Activated CD4-positive, alpha-beta T cell treated with anti-CD3 and anti-CD28 coated beads for 1 hour (primary cell): ENCODE measurements around the gene TIMP2.
"Not testable (repeated sequence)": the region's sequence is repeated elsewhere in the genome, so short reads cannot be mapped to it uniquely, and the experiment has no call there.

Source experiments
- DNase-seq: peaks from one replicate; pipeline ENCODE4 v3.0.0-alpha.2; 2020

TIMP2 gene, protein sequence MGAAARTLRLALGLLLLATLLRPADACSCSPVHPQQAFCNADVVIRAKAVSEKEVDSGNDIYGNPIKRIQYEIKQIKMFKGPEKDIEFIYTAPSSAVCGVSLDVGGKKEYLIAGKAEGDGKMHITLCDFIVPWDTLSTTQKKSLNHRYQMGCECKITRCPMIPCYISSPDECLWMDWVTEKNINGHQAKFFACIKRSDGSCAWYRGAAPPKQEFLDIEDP

DNA sequence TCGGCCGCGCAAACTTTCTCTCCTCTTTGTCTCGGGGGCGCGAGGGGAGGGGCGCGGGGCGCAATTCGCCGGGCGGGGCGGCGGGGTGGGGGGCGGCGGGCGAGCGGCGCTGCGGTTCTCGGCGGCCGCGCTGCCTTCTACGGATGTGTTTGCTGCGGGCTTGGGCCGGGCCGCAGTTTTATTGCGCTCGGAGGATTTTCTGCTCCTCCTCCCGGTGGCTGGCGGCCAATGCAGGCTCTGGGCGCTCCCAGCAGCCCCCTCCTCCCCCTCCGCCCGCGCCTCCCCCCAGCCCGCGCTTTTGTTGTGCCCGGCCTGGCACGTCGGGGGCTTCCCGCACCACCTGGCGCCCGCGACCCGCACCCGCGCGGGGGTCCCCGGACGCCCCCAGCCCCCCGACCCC lies at the start of gene TIMP2:
TIMP2 (minus strand) TSS at position 154 of the 400 bp plus-strand sequence. CDS start 299 bp downstream, outside the sequence.
- peak; percentile 58 for DNase-seq

DNA sequence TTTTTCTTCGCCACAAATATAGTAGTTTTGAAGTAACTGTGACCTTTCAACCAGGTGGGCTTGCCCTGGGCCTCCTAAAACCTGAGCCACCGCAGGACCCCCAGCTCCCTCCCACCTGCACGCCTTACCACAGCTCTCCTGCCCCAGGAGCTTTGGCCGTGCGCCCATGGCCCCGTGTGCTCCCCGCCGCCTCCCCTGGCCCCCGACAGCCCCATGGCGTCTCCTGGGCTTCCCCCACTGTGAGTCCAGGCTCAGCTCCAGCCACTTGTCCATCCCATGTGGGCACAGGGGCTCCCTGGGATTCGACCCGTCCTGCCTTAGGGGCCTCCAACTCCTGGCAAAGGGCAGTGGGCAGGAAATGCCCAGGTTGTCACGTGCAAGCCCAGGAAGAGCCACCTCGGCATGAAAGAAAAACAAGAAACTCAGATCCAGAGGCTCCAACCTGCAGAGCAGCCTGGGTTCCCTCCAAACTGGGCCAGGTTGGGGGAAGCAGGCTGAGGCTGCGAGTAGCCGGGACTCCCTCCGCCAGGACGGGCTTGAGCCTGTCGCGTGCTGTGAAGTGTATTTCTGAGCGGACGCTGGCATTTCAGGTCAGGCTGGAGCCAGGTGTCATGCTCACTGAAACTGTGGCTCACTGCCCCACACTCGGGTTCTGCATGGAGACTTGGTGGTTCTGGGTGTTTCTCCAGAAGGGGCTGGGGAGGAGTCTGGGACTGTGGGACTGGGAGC lies 48.8 kb upstream of the TIMP2 start:
- DNase-seq: no peak

DNA sequence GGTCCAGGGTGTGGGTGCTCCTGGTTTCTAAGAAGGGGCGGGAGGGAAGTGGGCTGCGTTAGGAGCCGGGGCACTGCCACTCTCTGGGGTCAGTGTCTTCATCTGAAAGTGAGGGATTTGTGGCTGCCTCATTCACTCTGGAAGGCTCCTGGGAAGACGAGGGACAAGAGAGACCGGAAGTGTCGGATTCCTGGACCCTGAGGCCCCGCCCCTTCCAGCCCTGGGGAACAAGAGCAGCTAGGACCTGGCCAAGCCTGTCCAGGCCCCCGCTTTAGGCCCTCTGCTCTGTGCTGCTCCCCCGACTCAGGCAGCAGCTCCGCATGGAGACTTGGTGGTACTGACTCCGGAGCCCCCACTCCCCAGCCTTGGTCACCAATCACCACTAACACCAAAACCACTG lies 48.0 kb upstream of the TIMP2 start:
- no peak for DNase-seq

DNA sequence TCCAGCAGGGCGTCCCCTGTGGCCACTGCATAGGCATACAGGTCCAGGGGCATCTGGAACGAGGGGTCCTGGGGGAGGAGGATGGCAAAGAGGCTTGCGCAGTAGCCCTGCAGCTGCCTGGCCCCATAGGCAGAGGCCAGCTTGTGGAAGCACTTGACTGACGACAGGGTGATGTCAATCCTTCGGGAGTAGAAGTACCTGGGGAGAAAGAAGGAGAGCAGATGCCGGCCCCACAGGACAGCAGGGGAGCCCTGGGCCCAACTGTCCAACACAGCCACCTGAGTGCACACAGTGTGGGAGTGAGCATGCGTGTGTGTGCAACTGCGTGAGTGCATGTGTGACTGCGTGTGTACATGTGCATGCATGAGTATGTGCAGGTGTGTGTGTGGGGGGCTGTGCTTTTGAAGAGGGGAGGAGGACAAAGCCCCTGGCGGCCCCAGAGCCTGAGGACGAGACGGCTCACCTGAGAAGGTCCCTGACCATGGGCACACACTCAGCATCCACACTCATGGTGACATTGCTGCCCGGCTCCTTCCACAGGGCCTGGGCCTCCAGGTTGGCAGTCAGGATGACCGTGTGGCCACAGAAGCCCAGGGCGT lies 47.4 kb upstream of the TIMP2 start:
- no peak for DNase-seq

DNA sequence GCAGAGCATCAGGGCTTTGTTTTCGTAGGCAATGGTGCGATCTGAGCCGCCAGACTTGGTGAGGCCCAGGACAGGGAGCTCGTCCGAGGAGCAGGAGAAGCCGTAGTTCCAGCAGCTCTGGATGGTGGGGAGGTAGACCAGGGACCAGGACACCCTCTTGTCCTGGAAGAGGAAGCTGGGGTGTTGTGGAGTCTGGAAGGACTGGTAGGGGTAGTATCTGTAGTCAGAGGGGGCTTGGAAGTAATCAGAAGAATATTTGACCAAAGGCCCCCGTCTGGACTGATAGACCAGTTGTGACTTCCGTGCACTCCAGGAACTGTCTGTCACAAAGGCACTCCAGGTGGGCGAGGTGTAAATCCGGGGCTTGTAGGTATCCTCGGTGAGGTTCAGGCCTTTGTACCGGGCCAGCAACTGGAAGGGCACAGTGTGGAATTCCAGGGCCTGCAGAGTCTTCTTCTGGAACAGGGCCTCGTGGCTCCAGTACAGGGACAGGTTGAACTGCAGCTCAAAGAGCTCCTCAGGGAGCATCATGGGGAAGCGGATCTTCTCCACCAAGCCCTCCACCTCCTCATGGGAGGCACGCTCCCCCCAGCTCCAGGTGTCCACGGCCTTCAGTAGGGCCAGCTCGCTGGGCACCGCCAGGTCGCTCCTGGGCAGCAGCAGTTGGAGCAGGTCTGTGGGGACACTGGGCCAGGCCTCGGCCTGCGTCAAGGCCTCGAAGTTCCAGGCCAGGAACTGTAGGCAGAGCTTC lies 46.7 kb upstream of the TIMP2 start:
- DNase-seq: no peak

DNA sequence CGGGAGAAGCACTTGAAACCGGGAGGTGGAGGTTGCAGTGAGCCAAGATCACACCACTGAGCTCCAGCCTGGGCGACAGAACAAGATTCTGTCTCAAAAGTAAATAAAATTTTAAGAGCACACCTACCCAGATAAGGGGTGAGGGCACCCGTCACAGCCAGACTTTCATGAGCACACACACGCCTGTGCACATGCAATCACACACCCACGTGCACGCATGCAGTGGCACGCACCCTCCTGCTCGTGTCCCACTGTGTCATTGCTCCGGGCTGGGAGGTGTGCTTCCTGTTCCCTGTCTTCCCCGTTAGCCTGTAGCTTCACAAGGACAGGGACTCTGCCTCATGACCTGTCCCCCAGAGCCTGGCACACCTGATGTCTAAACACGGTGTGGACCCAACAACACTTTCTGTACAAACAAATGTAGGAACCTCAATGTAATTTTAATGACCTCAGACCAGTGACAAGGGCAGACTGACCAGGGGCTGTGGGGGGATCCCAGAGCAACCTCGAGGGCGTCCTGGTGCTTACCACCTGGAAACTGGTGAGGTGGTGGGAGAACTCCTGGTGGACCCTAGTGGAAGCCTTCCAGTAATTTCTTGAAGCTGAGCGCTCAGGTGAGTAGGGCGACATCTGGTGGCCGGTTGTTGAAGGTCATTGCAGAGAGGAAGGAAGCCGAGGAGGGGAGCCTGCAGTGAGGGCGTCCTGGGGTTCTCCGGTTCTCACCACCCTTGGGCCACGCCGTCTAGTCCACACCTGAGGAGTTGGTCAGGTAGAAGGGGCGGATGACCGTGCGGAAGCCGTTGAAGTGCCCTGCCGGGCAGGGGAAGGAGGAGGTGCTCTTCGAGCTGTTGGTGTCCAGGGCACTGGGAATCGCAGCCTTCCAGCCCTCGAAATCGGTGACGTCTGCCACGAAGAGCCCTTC lies 45.9 kb upstream of the TIMP2 start:
- peak; percentile 68 for DNase-seq

DNA sequence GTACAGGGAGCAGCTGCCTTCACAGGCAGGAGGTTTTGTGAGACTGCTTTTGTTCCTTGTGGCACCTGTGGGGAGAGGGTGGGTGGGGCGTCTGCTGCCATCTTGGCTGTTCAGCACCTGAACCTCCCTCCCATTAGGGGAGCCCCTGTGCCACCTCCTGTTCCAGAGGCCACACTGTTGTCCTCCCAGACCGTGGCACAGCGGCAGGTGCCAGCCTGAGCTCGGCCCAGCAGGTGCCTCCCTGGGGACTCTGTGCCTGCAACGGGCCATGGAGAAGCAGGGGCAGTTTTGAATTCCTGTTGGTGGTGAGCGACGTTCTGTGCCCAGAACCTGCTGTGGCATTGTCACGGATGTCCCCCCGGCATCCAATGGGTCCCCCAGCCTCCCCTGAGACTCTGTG lies 44.7 kb upstream of the TIMP2 start:
- no peak for DNase-seq

DNA sequence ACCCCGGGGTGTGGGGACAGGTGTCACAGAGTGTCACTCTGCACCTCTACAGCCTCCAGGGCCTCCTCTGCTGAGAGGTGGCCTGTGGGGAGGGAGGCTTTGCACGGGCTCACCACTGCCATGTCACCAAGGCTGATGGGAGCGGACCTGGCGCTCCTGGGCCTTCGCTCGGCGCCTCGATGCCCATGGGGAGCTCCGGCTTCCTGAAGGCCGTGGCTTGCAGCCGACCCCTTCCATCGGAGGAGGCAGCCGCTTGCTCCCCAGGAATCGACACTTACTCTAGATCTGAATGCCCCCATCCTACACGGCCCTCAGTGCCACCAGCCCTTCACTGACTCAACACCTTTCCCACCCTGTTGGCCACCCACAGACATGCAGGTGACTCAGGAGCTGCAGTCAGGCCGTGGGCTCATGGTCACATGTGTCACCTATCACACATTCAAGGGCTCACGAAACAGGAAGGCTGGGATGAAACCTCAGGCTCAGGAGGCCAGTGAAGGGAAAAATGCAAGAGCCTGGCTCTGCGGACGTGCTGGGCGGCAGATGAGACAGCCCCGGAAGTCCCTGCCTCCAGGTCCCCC lies 42.7 kb upstream of the TIMP2 start:
- DNase-seq: no peak

DNA sequence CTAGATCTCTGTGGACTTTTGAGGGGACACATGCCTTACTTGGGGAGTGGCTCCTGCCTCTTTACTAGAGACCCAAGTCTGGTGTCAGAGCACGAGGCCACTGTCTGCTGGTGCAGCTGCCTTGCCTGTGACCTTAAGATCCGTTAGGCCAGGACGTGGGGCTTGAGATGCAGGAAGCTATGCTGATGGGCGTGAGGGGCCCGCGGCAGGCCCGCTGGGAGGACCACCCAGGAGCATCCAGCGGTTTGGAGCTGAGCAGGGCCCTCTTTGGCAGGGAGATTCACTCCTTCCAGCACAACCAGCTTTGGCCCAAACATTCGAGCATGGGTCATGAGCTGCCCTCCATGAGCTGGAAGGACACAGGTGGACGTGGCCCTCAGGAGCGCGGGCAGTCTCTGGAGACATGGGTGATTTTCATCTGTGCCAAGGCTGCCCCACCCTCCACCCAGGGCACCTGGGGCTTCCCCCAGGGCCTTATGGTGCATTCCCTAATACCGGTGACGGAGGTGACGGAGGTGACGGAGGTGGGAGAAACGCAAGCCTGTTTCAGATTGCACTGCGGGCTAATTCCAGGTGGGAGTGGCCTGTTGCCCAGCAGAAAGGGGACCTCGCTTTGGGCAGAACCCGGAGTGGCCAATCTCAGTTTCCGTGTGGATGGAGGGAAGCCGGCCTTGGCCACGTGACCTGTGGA lies 41.9 kb upstream of the TIMP2 start:
- no peak for DNase-seq

DNA sequence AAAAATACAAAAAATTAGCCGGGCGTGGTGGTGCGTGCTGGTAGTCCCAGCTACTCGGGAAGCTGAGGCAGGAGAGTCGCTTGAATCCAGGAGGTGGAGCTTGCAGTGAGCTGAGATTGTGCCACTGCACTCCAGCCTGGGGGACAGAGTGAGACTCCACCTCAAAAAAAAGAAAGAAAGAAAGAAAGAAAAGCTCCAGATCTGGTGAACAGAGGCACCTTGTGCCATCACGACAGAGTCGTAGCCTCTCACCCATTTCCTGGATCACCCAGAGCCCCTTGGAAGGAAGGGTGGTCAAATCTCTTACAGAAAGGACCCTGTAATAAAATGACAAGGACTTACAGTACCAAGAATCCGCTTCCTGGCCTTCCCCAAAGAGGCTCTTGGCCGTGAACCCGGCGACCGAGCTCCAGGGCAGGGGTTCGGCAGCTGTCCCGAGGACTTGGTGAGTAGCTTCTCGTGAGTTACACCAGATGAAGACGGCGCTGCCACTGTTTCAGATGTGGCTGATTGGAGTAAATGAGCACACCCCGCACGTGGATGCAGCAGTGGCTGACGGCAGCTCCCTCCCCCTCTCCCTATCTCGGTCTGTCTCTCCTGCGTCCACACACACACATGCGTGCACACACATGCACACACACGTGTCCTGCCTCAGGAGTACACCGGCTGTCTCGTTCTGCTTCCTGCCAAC lies 41.1 kb upstream of the TIMP2 start:
- no peak for DNase-seq

DNA sequence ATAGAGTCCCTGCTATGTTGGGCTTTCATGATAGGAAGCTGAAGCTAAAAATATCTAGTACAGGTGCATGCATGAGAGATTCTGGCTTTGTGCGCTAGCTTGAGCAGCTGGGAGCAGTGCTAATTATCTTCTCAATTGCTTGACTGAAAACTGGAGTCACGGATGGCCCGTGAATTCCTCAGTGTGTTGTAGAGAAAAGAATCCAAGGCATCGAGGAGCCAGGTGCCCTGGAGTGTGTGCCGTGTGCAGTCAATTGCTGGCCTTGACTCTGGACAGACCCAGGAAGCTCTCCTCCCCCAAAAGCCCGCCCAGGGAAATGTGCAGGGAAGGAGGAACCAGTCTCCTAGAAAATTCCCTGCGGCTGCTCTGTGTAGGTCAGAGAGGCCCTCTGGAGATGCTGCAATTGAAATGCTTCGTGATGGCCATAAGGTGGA lies 40.3 kb upstream of the TIMP2 start:
- no peak for DNase-seq

DNA sequence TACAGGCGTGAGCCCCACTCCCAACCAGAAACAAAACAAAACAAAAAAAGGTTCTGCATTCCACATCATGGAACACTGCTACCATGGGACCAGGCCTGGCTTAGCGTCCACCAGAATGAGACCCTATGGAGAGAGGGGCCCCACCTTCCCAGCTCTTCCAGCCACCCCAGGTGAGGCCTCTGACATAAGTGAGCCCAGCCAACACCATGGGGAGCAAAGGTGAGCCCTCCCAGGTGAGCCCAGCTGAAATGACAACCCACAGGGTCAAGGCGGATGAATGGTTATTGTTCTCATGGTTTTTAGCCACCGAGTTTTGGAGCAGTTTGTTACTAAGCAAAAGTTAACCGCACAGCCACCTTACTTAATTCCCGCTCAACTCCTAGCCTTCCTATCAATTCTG lies 38.2 kb upstream of the TIMP2 start:
- no peak for DNase-seq

DNA sequence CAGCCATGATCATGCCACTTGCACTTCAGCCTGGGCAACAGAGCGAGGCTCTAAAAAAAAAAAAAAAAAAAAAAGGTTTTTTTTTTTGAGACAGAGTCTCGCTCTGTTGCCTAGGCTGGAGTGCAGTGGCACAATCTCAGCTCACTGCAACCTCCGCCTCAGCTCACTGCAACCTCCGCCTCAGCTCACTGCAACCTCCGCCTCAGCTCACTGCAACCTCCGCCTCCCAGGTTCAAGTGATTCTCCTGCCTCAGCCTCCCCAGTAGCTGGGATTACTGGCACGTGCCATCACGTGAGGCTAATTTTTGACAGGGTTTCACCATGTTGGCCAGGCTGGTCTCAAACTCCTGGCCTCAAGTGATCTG lies 37.8 kb upstream of the TIMP2 start:
- DNase-seq: not testable (repeated sequence)

DNA sequence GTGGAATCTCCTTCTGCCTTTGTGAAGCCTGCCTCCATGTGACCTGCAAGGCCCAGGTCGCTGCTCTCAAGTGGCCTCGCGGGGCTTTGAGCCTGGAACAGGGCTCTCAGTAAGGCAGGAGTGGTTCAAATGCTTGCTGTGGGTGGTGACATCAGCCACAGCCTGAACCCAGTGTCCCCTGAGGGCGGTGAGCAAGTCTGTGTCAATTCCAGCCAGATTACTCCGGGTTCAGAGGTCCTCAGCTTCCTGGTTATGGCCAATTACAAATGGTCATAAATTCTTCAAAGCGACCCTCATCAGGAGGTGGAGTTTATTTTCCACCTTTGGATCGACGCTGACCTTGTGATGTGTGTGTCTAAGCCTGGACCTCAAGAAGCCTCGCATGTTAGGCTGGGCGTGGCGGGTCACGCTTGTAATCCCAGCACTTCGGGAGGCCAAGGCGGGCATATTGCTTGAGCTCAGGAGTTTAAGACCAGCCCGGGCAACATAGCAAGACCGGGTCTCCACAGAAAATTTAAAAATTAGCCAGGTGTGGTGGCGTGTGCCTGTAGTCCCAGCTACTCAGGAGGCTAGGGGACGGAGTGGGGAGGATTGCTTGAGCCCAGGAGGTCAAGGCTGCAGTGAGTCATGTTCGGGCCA lies 37.3 kb upstream of the TIMP2 start:
- DNase-seq: no peak

DNA sequence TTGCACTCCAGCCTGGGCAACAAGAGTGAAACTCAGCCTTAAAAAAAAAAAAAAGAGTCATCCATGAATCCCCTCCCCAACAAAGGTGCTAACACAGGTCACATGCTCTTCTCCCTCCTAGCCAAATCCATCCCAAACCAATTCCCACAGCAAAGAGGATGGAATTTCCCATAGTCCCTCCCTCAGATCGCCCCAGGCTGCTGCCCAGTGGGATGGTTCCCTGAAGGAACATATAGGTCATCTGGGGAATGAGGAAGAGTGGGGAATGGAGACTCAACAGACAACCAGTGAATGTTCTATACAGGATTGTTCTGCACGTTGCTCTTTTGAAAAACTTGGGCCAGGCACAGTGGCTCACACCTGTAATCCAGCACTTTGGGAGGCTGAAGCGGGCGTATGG lies 36.4 kb upstream of the TIMP2 start:
- DNase-seq: no peak

DNA sequence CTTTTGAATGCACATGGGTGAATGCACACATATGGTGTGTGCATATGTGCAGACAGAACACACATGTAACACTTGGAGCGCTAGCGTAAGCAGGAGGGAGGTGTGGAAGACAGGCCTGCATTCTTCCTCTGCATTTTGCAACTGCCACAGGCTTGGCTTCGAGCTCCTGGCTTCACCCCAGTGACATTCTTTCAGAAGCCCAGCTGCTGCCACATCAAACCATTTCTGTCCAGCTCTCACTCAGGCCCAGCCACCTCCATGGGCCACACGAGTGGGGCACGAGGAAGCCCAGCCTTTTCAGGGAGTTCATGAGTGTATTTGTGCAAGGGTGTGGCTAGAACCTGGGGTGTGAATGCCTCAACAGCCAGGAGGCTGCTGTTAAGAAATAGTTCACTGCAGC lies 35.7 kb upstream of the TIMP2 start:
- DNase-seq: no peak

DNA sequence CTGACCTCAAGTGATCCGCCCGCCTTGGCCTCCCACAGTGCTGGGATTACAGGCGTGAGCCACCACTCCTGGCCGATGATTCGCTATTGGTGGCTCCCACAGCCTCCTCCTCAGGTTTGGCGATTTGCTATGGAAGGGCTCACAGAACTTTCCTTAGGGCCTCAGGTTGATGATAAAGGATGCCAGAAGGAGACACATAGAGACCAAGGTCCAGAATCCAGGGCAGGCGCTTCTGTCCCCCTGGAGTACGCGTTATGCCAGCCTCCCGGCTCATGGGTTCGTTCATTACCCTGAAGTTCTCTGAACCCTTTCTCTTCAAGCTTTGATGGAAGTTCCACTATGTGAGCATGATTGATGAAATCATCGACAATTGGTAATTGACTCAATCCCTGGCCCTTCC lies 34.6 kb upstream of the TIMP2 start:
- no peak for DNase-seq

DNA sequence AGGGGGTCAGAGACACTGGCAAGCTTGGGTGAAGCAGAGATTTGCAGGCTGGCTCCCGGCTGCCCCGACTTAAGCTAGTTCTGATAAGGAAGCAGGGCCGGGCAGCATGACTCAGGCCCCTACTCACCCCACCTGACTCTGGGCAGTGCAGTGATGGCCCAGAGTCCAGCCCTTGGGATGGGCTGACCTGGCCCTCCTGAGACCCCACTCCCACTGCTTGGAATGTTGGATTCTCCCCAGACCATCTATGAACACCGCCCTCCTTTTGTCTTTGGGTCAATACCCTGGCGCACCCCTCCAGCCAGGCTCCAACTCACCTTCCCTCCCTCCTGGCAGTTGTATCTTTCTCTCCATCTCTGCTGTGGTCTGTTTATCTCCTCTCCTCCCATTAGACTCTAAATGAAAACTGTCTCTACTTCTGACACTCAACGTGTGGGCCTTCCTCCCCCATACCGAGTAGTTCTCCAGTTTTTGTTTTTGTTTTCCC lies 33.5 kb upstream of the TIMP2 start:
- no peak for DNase-seq

DNA sequence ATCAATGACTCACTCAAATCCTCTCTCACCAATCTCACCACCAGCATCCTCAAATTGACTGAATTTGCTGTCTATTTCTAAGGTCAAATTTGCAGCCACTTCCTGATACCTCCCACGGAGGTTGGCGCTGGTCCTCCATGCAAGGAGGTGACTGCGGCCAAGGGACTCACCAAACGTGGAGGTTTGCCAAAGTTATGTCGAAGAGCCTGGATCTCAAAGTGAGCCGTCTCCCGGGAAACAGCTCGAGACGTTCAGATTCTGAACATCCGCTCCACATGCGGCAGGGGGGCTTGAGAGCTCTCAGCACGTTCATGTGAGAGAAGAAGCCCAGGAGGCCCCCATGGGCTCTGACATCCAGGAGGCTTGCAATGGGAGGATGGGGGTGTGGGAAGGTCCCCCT lies 31.9 kb upstream of the TIMP2 start:
- no peak for DNase-seq

DNA sequence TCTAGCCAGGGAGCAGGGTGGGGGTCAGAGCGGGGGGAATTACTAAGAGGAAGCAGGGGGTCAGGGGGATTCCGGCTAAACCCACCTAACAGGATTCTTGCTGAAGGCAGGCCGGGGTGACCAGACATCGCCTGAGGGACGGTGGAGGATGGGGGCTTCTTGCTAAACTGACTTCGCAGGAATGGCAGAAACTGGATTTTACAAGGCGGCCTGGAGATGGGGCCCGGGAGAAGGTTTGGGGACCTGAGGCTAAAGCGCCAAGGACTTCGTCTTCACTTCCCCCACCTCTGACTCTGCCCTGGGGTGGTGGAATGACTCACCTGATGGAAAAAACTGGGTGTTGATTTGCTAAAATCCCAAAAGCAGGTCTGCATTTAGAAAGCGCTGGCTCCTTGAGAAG lies 31.1 kb upstream of the TIMP2 start:
- DNase-seq: no peak
